OCI-LY3 (cell line): ENCODE results near the gene DOCK2.

Experiments used
- H2AFZ ChIP-seq: fragments of 200-600, 300-600 bp; shearing (Covaris generic); 2 replicates; pipeline ENCODE4 v1.6.0; 2014; ENCODE audit warnings: antibody characterized with exemption, low read depth, low read length
- H3K27ac ChIP-seq: fragments of 200-600, 300-600 bp; sonication (generic); 2 replicates; pipeline ENCODE4 v1.5.1; 2014; ENCODE audit warnings: mild to moderate bottlenecking, low read length, moderate library complexity, mixed read lengths
- H3K27me3 ChIP-seq: fragments of 200-600, 300-600 bp; sonication (generic); 2 replicates; pipeline ENCODE4 v1.6.1; 2014; ENCODE audit warnings: low read depth, low read length, mixed read lengths
- H3K36me3 ChIP-seq: fragments of 200-600, 300-600 bp; sonication (generic); replicated peaks from 2 replicates; pipeline ENCODE3; 2014; ENCODE audit warnings: low read depth, low read length, mixed read lengths
- H3K4me1 ChIP-seq: fragments of 300-600, 200-600 bp; sonication (generic); 2 replicates; pipeline ENCODE4 v1.6.1; 2014; ENCODE audit warnings: low read length, mixed read lengths
- H3K4me2 ChIP-seq: fragments of 200-600, 300-600 bp; sonication (generic); 2 replicates; pipeline ENCODE4 v1.6.1; 2014; ENCODE audit warnings: low read length, mixed read lengths
- H3K4me3 ChIP-seq: fragments of 300-600, 200-600 bp; sonication (generic); 2 replicates; pipeline ENCODE4 v1.5.1; 2014; ENCODE audit warnings: antibody characterized with exemption, mild to moderate bottlenecking, low read length, moderate library complexity
- H3K79me2 ChIP-seq: fragments of 300-600, 200-600 bp; shearing (Covaris generic); 2 replicates; pipeline ENCODE4 v1.6.1; 2014; ENCODE audit warnings: mild to moderate bottlenecking, low read length, mixed read lengths
- H3K9ac ChIP-seq: fragments of 300-600, 200-600 bp; shearing (Covaris generic); 2 replicates; pipeline ENCODE4 v1.6.0; 2014; ENCODE audit warnings: mild to moderate bottlenecking, low read length, moderate library complexity
- H3K9me3 ChIP-seq: fragments of 200-600, 300-600 bp; shearing (Covaris generic); 2 replicates; pipeline ENCODE4 v1.6.1; 2014; ENCODE audit warnings: low read length, mixed read lengths; ENCODE audit not compliant: insufficient read depth
- H4K20me1 ChIP-seq: fragments of 200-600, 300-600 bp; sonication (generic); 2 replicates; pipeline ENCODE4 v1.6.1; 2016; ENCODE audit warnings: low read length, mixed read lengths; ENCODE audit not compliant: insufficient read depth
- CTCF ChIP-seq: fragments of 200-600, 300-600 bp; sonication (generic); IDR thresholded peaks from 2 replicates; pipeline ENCODE4 v1.5.1; 2014; ENCODE audit warnings: antibody characterized with exemption, low read length, low read depth
- EZH2phosphoT487 ChIP-seq: fragments of 200-600 bp; shearing (Covaris generic); IDR thresholded peaks from 2 replicates; pipeline ENCODE4 v1.6.1; 2018; ENCODE audit warnings: antibody characterized with exemption, mixed run types, low read depth

DOCK2 gene

GRCh38 chr5:169960659-169961058 is 323.6 kb downstream of the DOCK2 start:
- no peak overlapping the region for H3K4me2 ChIP-seq
- H3K79me2 ChIP-seq, result no peaks in the 10 kb centered on the region
- no peak overlapping the region for H3K27ac ChIP-seq
- no peaks in the 10 kb centered on the region for H3K36me3 ChIP-seq
- no peak overlapping the region for H2AFZ ChIP-seq
- H3K9me3 ChIP-seq, result no peaks in the 10 kb centered on the region
- H3K4me3 ChIP-seq, result no peak overlapping the region
- TF ChIP-seq CTCF (no peak), EZH2phosphoT487 (no peak)
- peaks cover 8% of the 10 kb centered on the region for H3K4me1 ChIP-seq
- peaks cover 4% of the 10 kb centered on the region; the same call in 1 of the 2 replicates for H4K20me1 ChIP-seq
- H3K9ac ChIP-seq, result no peak overlapping the region
- no peaks in the 10 kb centered on the region for H3K27me3 ChIP-seq

- peaks cover 8% of the 10 kb centered on the region for H3K4me1 ChIP-seq
- H3K79me2 ChIP-seq, result no peaks in the 10 kb centered on the region
- TF ChIP-seq EZH2phosphoT487 (no peak), CTCF (no peak)
- no peaks in the 10 kb centered on the region for H3K36me3 ChIP-seq
- H2AFZ ChIP-seq, result no peak overlapping the region
- H4K20me1 ChIP-seq, result 0 out of 2 replicates have a peak, but pooled peaks cover 13% of the 10 kb centered on the region
- H3K9ac ChIP-seq, result no peak overlapping the region
- H3K9me3 ChIP-seq, result no peaks in the 10 kb centered on the region
- no peak overlapping the region for H3K27ac ChIP-seq
- no peak overlapping the region for H3K4me3 ChIP-seq
- no peak overlapping the region for H3K4me2 ChIP-seq
- H3K27me3 ChIP-seq, result no peaks in the 10 kb centered on the region
Measured at GRCh38 chr5:169964246-169964645, 327.2 kb downstream of the DOCK2 start.

- Histone ChIP-seq H3K27me3 (no peaks in the 10 kb centered on the region), H3K4me3 (no peak overlapping the region), H3K4me2 (no peak overlapping the region), H4K20me1 (0 out of 2 replicates have a peak, but pooled peaks cover 9% of the 10 kb centered on the region), H2AFZ (no peak overlapping the region), H3K79me2 (no peaks in the 10 kb centered on the region), H3K4me1 (peaks cover 6% of the 10 kb centered on the region), H3K36me3 (no peaks in the 10 kb centered on the region), H3K9me3 (no peaks in the 10 kb centered on the region), H3K27ac (no peak overlapping the region), H3K9ac (no peak overlapping the region)
- no peak for TF ChIP-seq CTCF
Measured at GRCh38 chr5:169970339-169970738, 333.3 kb downstream of the DOCK2 start.

- TF ChIP-seq EZH2phosphoT487, result no peak
- TF ChIP-seq CTCF, result no peak
- Histone ChIP-seq H3K4me2 (no peak overlapping the region), H4K20me1 (0 out of 2 replicates have a peak, but pooled peaks cover 9% of the 10 kb centered on the region), H3K27ac (no peak overlapping the region), H3K9ac (no peak overlapping the region), H3K79me2 (no peaks in the 10 kb centered on the region), H3K4me1 (peaks cover 6% of the 10 kb centered on the region), H3K9me3 (no peaks in the 10 kb centered on the region), H3K36me3 (no peaks in the 10 kb centered on the region), H3K27me3 (no peaks in the 10 kb centered on the region), H3K4me3 (no peak overlapping the region), H2AFZ (no peak overlapping the region)
Measured at GRCh38 chr5:169970911-169971765, 334.1 kb downstream of the DOCK2 start.
